ENCODE results near the gene MAMLD1.

MAMLD1 gene

GRCh38 chrX:150409964-150410363 lies 46.8 kb downstream of the MAMLD1 start:
- H3K36me3 ChIP-seq (ENCODE audit: insufficient read depth) = no peaks in the 10 kb centered on the region
- no peaks in the 10 kb centered on the region for H3K4me1 ChIP-seq (ENCODE audit: low read depth, poor library complexity, severe bottlenecking)
- no peaks in the 10 kb centered on the region for H3K79me2 ChIP-seq (ENCODE audit: insufficient read depth, low read depth)
- TF ChIP-seq CTCF (conservative IDR thresholded peaks at IDR 0.05; ENCODE audit: low read depth, low read length) = no peak
- H3K4me2 ChIP-seq = no peak overlapping the region
- no peaks in the 10 kb centered on the region for H3K27me3 ChIP-seq (ENCODE audit: insufficient read depth, low read depth)
- no peak overlapping the region for H3K27ac ChIP-seq
- no peak overlapping the region for H3K4me3 ChIP-seq (IDR thresholded peaks at IDR 0.05; ENCODE audit: insufficient read depth, low read depth, low read length)
- no peak overlapping the region for H2AFZ ChIP-seq (ENCODE audit: low read depth)
- H4K20me1 ChIP-seq (ENCODE audit: insufficient read depth) = no peaks in the 10 kb centered on the region
- no peak overlapping the region for H3K9ac ChIP-seq

- no peak overlapping the region for H3K4me3 ChIP-seq (IDR thresholded peaks at IDR 0.05; ENCODE audit: insufficient read depth, low read depth, low read length)
- no peak overlapping the region for H2AFZ ChIP-seq (ENCODE audit: low read depth)
- no peak overlapping the region for H3K4me2 ChIP-seq
- H3K27me3 ChIP-seq (ENCODE audit: insufficient read depth, low read depth) = no peaks in the 10 kb centered on the region
- no peaks in the 10 kb centered on the region for H4K20me1 ChIP-seq (ENCODE audit: insufficient read depth)
- no peak for TF ChIP-seq CTCF (conservative IDR thresholded peaks at IDR 0.05; ENCODE audit: low read depth, low read length)
- H3K27ac ChIP-seq = no peak overlapping the region
- no peaks in the 10 kb centered on the region for H3K4me1 ChIP-seq (ENCODE audit: low read depth, poor library complexity, severe bottlenecking)
- H3K9ac ChIP-seq = no peak overlapping the region
- H3K36me3 ChIP-seq (ENCODE audit: insufficient read depth) = no peaks in the 10 kb centered on the region
- H3K79me2 ChIP-seq (ENCODE audit: insufficient read depth, low read depth) = no peaks in the 10 kb centered on the region
Observed at GRCh38 chrX:150410513-150410912, 47.4 kb downstream of the MAMLD1 start.

- Histone ChIP-seq H4K20me1 (ENCODE audit: insufficient read depth) (no peaks in the 10 kb centered on the region), H3K4me2 (no peak overlapping the region), H3K27ac (no peak overlapping the region), H3K4me1 (ENCODE audit: low read depth, poor library complexity, severe bottlenecking) (no peaks in the 10 kb centered on the region), H3K4me3 (IDR thresholded peaks at IDR 0.05; ENCODE audit: insufficient read depth, low read depth, low read length) (no peak overlapping the region), H3K36me3 (ENCODE audit: insufficient read depth) (no peaks in the 10 kb centered on the region), H3K9ac (no peak overlapping the region), H3K27me3 (ENCODE audit: insufficient read depth, low read depth) (no peaks in the 10 kb centered on the region), H3K79me2 (ENCODE audit: insufficient read depth, low read depth) (no peaks in the 10 kb centered on the region), H2AFZ (ENCODE audit: low read depth) (no peak overlapping the region)
- TF ChIP-seq CTCF (conservative IDR thresholded peaks at IDR 0.05; ENCODE audit: low read depth, low read length) = no peak
Observed at GRCh38 chrX:150411656-150412055, 48.5 kb downstream of the MAMLD1 start.

GRCh38 chrX:150414228-150414627 lies 51.1 kb downstream of the MAMLD1 start:
- Histone ChIP-seq H3K36me3 (ENCODE audit: insufficient read depth) (no peaks in the 10 kb centered on the region), H4K20me1 (ENCODE audit: insufficient read depth) (no peaks in the 10 kb centered on the region), H3K27ac (no peak overlapping the region), H3K27me3 (ENCODE audit: insufficient read depth, low read depth) (no peaks in the 10 kb centered on the region), H3K4me2 (no peak overlapping the region), H3K4me3 (IDR thresholded peaks at IDR 0.05; ENCODE audit: insufficient read depth, low read depth, low read length) (no peak overlapping the region), H2AFZ (ENCODE audit: low read depth) (no peak overlapping the region), H3K4me1 (ENCODE audit: low read depth, poor library complexity, severe bottlenecking) (no peaks in the 10 kb centered on the region), H3K79me2 (ENCODE audit: insufficient read depth, low read depth) (no peaks in the 10 kb centered on the region), H3K9ac (no peak overlapping the region)
- no peak for TF ChIP-seq CTCF (conservative IDR thresholded peaks at IDR 0.05; ENCODE audit: low read depth, low read length)

- H3K4me2 ChIP-seq = no peak overlapping the region
- H3K4me1 ChIP-seq (ENCODE audit: low read depth, poor library complexity, severe bottlenecking) = no peaks in the 10 kb centered on the region
- no peak overlapping the region for H2AFZ ChIP-seq (ENCODE audit: low read depth)
- H3K27me3 ChIP-seq (ENCODE audit: insufficient read depth, low read depth) = no peaks in the 10 kb centered on the region
- no peaks in the 10 kb centered on the region for H3K36me3 ChIP-seq (ENCODE audit: insufficient read depth)
- H3K79me2 ChIP-seq (ENCODE audit: insufficient read depth, low read depth) = no peaks in the 10 kb centered on the region
- H4K20me1 ChIP-seq (ENCODE audit: insufficient read depth) = no peaks in the 10 kb centered on the region
- H3K27ac ChIP-seq = no peak overlapping the region
- H3K9ac ChIP-seq = no peak overlapping the region
- no peak for TF ChIP-seq CTCF (conservative IDR thresholded peaks at IDR 0.05; ENCODE audit: low read depth, low read length)
- no peak overlapping the region for H3K4me3 ChIP-seq (IDR thresholded peaks at IDR 0.05; ENCODE audit: insufficient read depth, low read depth, low read length)
Observed at GRCh38 chrX:150416469-150416868, 53.4 kb downstream of the MAMLD1 start.
